Trophoblast cell (in vitro differentiated cells and primary cell): ENCODE results near the gene OXT.

Experiments
- DNase-seq, 2 donors: peaks; one replicate each; pipeline ENCODE4 v3.0.0-alpha.2; 2016
- H2AFZ ChIP-seq: 2 replicates; pipeline ENCODE4 v1.6.1; 2013; ENCODE audit warnings: low read length, moderate library complexity, mild to moderate bottlenecking; ENCODE audit not compliant: insufficient read depth, poor library complexity
- H2AK5ac ChIP-seq: 2 replicates; pipeline ENCODE4 v1.6.1; 2013; ENCODE audit warnings: mild to moderate bottlenecking, low read length
- H2BK120ac ChIP-seq: 2 replicates; pipeline ENCODE4 v1.6.1; 2013; ENCODE audit warnings: low read length, mild to moderate bottlenecking, moderate library complexity; ENCODE audit not compliant: insufficient read depth, poor library complexity
- H2BK12ac ChIP-seq: 2 replicates; pipeline ENCODE4 v1.6.1; 2013; ENCODE audit warnings: mild to moderate bottlenecking, low read length, moderate library complexity
- H2BK5ac ChIP-seq: 2 replicates; pipeline ENCODE4 v1.6.1; 2013; ENCODE audit warnings: low read length, low read depth, moderate library complexity, mild to moderate bottlenecking; ENCODE audit not compliant: poor library complexity
- H3K14ac ChIP-seq: 2 replicates; pipeline ENCODE4 v1.6.1; 2013; ENCODE audit warnings: mild to moderate bottlenecking, low read length
- H3K18ac ChIP-seq: 2 replicates; pipeline ENCODE4 v1.6.1; 2013; ENCODE audit warnings: mild to moderate bottlenecking, low read length
- H3K23ac ChIP-seq: 2 replicates; pipeline ENCODE4 v1.6.1; 2013; ENCODE audit warnings: low read length
- H3K27ac ChIP-seq: 2 replicates; pipeline ENCODE4 v1.5.1; 2013; ENCODE audit warnings: low read depth, mild to moderate bottlenecking, inconsistent platforms, low read length, moderate library complexity
- H3K27me3 ChIP-seq: 2 replicates; pipeline ENCODE4 v1.6.1; 2013; ENCODE audit warnings: inconsistent platforms, mild to moderate bottlenecking, low read length, moderate library complexity; ENCODE audit not compliant: insufficient read depth
- H3K36me3 ChIP-seq, 2 experiments: 1 replicate in 1 of 2; 2 replicates in 1 of 2; pipeline ENCODE4 v1.6.1; 2013; ENCODE audit warnings: low read length in 2 of 2, mild to moderate bottlenecking in 2 of 2, moderate library complexity in 1 of 2; ENCODE audit not compliant: insufficient read depth in 2 of 2, control insufficient read depth in 1 of 2
- H3K4ac ChIP-seq: 2 replicates; pipeline ENCODE4 v1.6.1; 2013; ENCODE audit warnings: low read depth, mild to moderate bottlenecking, low read length, moderate library complexity
- H3K4me1 ChIP-seq, 2 experiments: 1 replicate in 1 of 2; 2 replicates in 1 of 2; pipeline ENCODE4 v1.6.1; 2013; ENCODE audit warnings: low read length in 2 of 2, mild to moderate bottlenecking in 2 of 2, moderate library complexity in 1 of 2; ENCODE audit not compliant: insufficient read depth in 2 of 2, control insufficient read depth in 1 of 2
- H3K4me2 ChIP-seq: 2 replicates; pipeline ENCODE4 v1.6.1; 2013; ENCODE audit warnings: inconsistent platforms, mild to moderate bottlenecking, low read length, moderate library complexity
- H3K4me3 ChIP-seq: 2 replicates; pipeline ENCODE4 v1.5.1; 2013; ENCODE audit warnings: mild to moderate bottlenecking, low read depth, low read length, inconsistent platforms
- H3K79me1 ChIP-seq: one replicate; pipeline ENCODE4 v1.6.1; 2013; ENCODE audit warnings: low read length
- H3K79me2 ChIP-seq: 2 replicates; pipeline ENCODE4 v1.6.1; 2013; ENCODE audit warnings: low read length, mild to moderate bottlenecking; ENCODE audit not compliant: control insufficient read depth, insufficient read depth, poor library complexity
- H3K9ac ChIP-seq: 2 replicates; pipeline ENCODE4 v1.6.1; 2013; ENCODE audit warnings: mild to moderate bottlenecking, low read length
- H3K9me3 ChIP-seq: 2 replicates; pipeline ENCODE4 v1.6.1; 2013; ENCODE audit warnings: low read depth, mild to moderate bottlenecking, control low read depth, inconsistent platforms, low read length; ENCODE audit not compliant: insufficient read depth
- H4K12ac ChIP-seq: 2 replicates; pipeline ENCODE4 v1.6.1; 2013; ENCODE audit warnings: low read depth, mild to moderate bottlenecking, low read length, moderate library complexity
- H4K8ac ChIP-seq: 2 replicates; pipeline ENCODE4 v1.6.1; 2013; ENCODE audit warnings: low read depth, mild to moderate bottlenecking, low read length, moderate library complexity
- H4K91ac ChIP-seq: one replicate; pipeline ENCODE4 v1.6.1; 2013; ENCODE audit warnings: low read depth, mild to moderate bottlenecking, low read length, moderate library complexity
- WGBS: extraction: QIAGEN DNeasy Blood & Tissue Kit; methylation state at CpG from one replicate; pipeline ENCODE4 v1.1.7; 2013; ENCODE audit warnings: missing lambda C conversion rate; ENCODE audit not compliant: insufficient read length, insufficient coverage; ENCODE audit errors: extremely low coverage; 5-methylcytosine and 5-hydroxymethylcytosine counted together

OXT gene

GRCh38 chr20:3084986-3085360 is 13.6 kb downstream of the OXT start:
- H3K18ac ChIP-seq, result no peak overlapping the region
- no peak overlapping the region for H3K4ac ChIP-seq
- no peak overlapping the region for H2AFZ ChIP-seq
- no CpG with 5 or more reads among the region's 7 CpGs for WGBS
- H4K8ac ChIP-seq, result no peak overlapping the region
- H3K79me1 ChIP-seq, result no peaks in the 10 kb centered on the region
- no peaks in the 10 kb centered on the region for H3K36me3 ChIP-seq
- H3K4me1 ChIP-seq, result peaks cover 0 to 13% of the 10 kb centered on the region in 2 experiments
- H4K12ac ChIP-seq, result no peak overlapping the region
- H2AK5ac ChIP-seq, result no peak overlapping the region
- DNase-seq, result no peak
- no peak overlapping the region for H2BK12ac ChIP-seq
- peaks cover 5% of the 10 kb centered on the region for H3K9me3 ChIP-seq
- no peak overlapping the region for H3K9ac ChIP-seq
- no peak overlapping the region for H3K27ac ChIP-seq
- H3K4me3 ChIP-seq, result no peak overlapping the region
- no peak overlapping the region for H2BK120ac ChIP-seq
- no peak overlapping the region for H2BK5ac ChIP-seq
- H3K79me2 ChIP-seq, result no peaks in the 10 kb centered on the region
- H3K23ac ChIP-seq, result no peak overlapping the region
- H3K4me2 ChIP-seq, result no peak overlapping the region
- H3K14ac ChIP-seq, result no peak overlapping the region
- no peak overlapping the region for H4K91ac ChIP-seq
- H3K27me3 ChIP-seq, result peaks cover 37% of the 10 kb centered on the region

GRCh38 chr20:3085571-3086072 is 14.2 kb downstream of the OXT start:
- Histone ChIP-seq H2AK5ac (no peak overlapping the region), H4K91ac (no peak overlapping the region), H3K9me3 (peaks cover 5% of the 10 kb centered on the region), H3K36me3 (no peaks in the 10 kb centered on the region), H3K27ac (no peak overlapping the region), H3K79me2 (no peaks in the 10 kb centered on the region), H3K27me3 (peaks cover 37% of the 10 kb centered on the region), H2BK120ac (no peak overlapping the region), H3K18ac (no peak overlapping the region), H3K4me1 (peaks cover 0 to 13% of the 10 kb centered on the region in 2 experiments), H3K79me1 (no peaks in the 10 kb centered on the region), H3K4me2 (no peak overlapping the region), H2AFZ (no peak overlapping the region), H2BK12ac (no peak overlapping the region), H4K8ac (no peak overlapping the region), H4K12ac (no peak overlapping the region), H3K14ac (no peak overlapping the region), H2BK5ac (no peak overlapping the region), H3K4ac (no peak overlapping the region), H3K9ac (no peak overlapping the region), H3K23ac (no peak overlapping the region), H3K4me3 (no peak overlapping the region)
- WGBS, result no CpG with 5 or more reads among the region's 8 CpGs
- DNase-seq, result no peak

- Histone ChIP-seq H4K8ac (no peak overlapping the region), H3K4me3 (no peak overlapping the region), H3K79me2 (peaks cover 2% of the 10 kb centered on the region), H4K12ac (no peak overlapping the region), H2AFZ (no peak overlapping the region), H3K9me3 (peaks cover 2% of the 10 kb centered on the region), H2AK5ac (no peak overlapping the region), H3K18ac (no peak overlapping the region), H2BK120ac (no peak overlapping the region), H3K4ac (no peak overlapping the region), H4K91ac (no peak overlapping the region), H3K4me1 (peaks cover 5 to 10% of the 10 kb centered on the region in 2 experiments), H3K23ac (no peak overlapping the region), H3K36me3 (no peaks in the 10 kb centered on the region), H3K9ac (no peak overlapping the region), H3K79me1 (peaks cover 6% of the 10 kb centered on the region), H2BK12ac (no peak overlapping the region), H2BK5ac (no peak overlapping the region), H3K27me3 (peaks cover 15% of the 10 kb centered on the region), H3K27ac (no peak overlapping the region), H3K4me2 (no peak overlapping the region), H3K14ac (no peak overlapping the region)
- WGBS, result no CpG with 5 or more reads among the region's 7 CpGs
- no peak for DNase-seq
These were observed 16.6 kb downstream of the OXT start for GRCh38 chr20:3088031-3088430.

- no CpG with 5 or more reads among the region's 1 CpG for WGBS
- Histone ChIP-seq H2AFZ (no peak overlapping the region), H3K23ac (no peak overlapping the region), H3K9ac (no peak overlapping the region), H4K8ac (no peak overlapping the region), H3K4ac (no peak overlapping the region), H3K4me2 (no peak overlapping the region), H3K79me2 (peaks cover 4% of the 10 kb centered on the region), H2BK12ac (no peak overlapping the region), H3K18ac (no peak overlapping the region), H3K27me3 (no peaks in the 10 kb centered on the region), H3K79me1 (peaks cover 16% of the 10 kb centered on the region), H3K4me3 (no peak overlapping the region), H3K27ac (no peak overlapping the region), H2BK120ac (no peak overlapping the region), H3K36me3 (no peaks in the 10 kb centered on the region), H2AK5ac (no peak overlapping the region), H3K14ac (no peak overlapping the region), H4K12ac (no peak overlapping the region), H2BK5ac (no peak overlapping the region), H3K4me1 (peaks cover 12 to 13% of the 10 kb centered on the region in 2 experiments), H3K9me3 (peaks cover 2% of the 10 kb centered on the region), H4K91ac (no peak overlapping the region)
- no peak for DNase-seq
These were observed 19.1 kb downstream of the OXT start for GRCh38 chr20:3090565-3090964.
